ENCODE results near the gene ACOT2. TPM values are rescaled to one million over a fixed set of nuclear protein-coding genes. Genes with fewer than 3 reads are reported as not detected.
A peak's percentile ranks its signal among the peaks of the same experiment; 100 is the strongest.
"Not testable (repeated sequence)": the region's sequence is repeated elsewhere in the genome, so short reads cannot be mapped to it uniquely, and the experiment has no call there.

ACOT2 gene, protein sequence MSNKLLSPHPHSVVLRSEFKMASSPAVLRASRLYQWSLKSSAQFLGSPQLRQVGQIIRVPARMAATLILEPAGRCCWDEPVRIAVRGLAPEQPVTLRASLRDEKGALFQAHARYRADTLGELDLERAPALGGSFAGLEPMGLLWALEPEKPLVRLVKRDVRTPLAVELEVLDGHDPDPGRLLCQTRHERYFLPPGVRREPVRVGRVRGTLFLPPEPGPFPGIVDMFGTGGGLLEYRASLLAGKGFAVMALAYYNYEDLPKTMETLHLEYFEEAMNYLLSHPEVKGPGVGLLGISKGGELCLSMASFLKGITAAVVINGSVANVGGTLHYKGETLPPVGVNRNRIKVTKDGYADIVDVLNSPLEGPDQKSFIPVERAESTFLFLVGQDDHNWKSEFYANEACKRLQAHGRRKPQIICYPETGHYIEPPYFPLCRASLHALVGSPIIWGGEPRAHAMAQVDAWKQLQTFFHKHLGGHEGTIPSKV
- total RNA-seq, result 1 to 10 TPM; 5.3 to 7.9 TPM

DNA sequence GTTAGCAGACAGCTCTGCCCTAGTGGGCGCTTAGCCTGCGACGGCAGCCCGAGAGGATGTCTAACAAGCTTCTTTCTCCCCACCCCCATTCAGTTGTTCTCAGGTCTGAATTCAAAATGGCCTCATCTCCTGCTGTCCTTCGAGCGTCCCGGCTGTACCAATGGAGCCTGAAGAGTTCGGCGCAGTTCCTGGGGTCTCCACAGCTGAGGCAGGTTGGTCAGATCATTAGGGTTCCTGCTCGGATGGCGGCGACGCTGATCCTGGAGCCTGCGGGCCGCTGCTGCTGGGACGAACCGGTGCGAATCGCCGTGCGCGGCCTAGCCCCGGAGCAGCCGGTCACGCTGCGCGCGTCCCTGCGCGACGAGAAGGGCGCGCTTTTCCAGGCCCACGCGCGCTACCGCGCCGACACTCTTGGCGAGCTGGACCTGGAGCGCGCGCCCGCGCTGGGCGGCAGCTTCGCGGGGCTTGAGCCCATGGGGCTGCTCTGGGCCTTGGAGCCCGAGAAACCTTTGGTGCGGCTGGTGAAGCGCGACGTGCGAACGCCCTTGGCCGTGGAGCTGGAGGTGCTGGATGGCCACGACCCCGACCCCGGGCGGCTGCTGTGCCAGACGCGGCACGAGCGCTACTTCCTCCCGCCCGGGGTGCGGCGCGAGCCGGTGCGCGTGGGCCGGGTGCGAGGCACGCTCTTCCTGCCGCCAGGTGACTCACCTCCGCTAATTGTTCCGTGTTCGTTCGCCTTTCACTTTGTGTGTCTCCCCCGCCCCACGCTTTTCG, at the start of gene ACOT2:
Gene ACOT2, plus strand, starts transcription at position 29 of the 774 bp plus-strand sequence. Its CDS starts 28 bp downstream, at position 57.
- peak; percentile 78 to 86 for DNase-seq (ENCODE audit: low spot score in 2 of 2)
- Mint-ChIP-seq H3K27ac (peak within 1 kb of the TSS; percentile 96 to 98), H3K36me3 (peaks cover 29 to 37% of the 10 kb centered on the region in 2 donors)
- not testable (repeated sequence) for H3K9me3 Mint-ChIP-seq
- peak; percentile 76 to 81 for ATAC-seq

DNA sequence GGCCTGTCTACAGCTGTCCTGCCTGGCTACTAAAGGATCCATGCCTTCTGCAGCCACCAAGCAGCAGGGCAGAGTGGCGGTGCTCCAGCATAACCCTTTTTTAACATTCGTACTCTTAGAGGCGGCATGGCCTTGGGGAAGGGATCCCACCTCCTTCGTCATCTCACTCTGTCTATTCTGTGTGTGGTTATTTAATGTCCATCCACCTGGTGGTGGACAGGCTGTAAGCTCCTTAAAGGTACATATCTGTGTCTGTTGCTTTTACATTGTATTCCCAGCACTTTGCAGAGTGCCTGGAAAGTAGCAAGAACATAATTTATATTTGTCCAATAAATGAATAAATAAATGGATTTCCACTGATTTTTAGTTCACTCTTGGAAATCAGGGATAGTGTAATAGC, 47.8 kb upstream of the ACOT2 start:
- no peaks in the 10 kb centered on the region for H3K36me3 Mint-ChIP-seq
- ATAC-seq, result no peak
- H3K9me3 Mint-ChIP-seq, result no peaks in the 10 kb centered on the region
- DNase-seq (ENCODE audit: low spot score in 2 of 2), result no peak
- no peak overlapping the region for H3K27ac Mint-ChIP-seq

DNA sequence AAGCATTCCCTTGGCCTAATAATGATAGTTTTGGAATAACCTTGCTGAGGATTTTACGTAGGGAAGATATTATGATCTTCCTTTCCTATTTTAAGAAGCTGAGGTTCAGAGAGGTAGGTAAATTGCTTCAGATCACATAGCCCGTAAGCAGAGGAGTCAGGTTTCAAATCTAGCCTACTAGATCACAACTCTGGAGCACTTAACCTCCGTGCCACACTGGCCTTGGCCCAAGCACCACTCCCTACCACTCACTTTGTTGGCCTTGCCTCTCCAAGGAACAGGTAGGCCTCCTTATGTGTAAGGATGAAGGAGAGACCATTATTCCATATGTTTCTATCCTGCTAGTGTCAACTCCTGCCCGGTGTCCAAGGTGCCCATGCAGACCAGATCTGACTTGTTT, 44.5 kb upstream of the ACOT2 start:
- ATAC-seq (no peak), DNase-seq (ENCODE audit: low spot score in 2 of 2) (no peak)
- no peak overlapping the region for H3K27ac Mint-ChIP-seq
- no peaks in the 10 kb centered on the region for H3K36me3 Mint-ChIP-seq
- H3K9me3 Mint-ChIP-seq, result no peaks in the 10 kb centered on the region

DNA sequence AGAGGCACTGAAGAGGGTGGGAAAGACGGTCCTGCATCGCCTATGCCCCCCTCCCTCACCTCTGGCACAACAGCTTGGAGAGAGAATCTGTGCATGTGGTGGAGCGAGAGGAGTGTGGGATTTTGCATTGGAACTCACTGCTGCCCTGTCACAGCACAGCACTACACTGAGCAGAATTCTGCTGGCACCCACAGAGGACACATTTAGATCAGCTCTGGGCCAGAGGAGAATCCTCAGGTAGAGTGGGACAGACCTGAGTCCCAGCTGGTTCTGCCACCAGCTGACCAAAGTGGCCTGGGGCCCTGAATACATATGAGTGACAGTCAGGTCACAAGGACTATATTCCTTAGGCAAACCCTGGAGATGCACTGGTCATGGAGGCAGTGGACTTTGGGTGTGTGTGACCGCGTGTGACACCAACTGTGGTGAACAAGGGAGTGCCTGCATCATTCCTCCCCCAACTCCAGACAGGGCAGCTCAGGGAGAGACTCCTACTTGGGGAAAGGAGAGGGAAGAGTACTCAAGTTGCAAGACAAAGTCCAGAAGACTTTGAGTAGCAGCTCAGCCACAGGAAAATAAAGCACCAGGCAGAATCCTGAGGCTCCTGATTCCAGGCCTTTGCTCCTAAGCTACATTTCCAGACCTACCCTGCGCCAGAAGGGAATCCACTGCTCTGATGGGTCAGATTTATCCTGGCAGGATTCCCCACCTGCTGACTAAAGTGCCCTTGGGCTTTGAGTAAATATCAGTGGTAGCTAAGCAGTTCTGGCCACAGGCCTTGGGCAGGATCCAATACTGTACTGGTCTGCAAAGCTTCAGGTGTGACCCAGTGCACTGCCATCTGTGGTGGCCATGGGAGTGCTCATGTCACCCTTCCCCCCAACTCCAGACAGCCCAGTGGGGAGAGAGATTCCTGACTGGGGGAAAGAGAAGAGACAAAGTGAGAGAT, 42.7 kb upstream of the ACOT2 start:
- Mint-ChIP-seq H3K9me3 (no peaks in the 10 kb centered on the region), H3K27ac (peak overlapping the region in 1 of 2 donors; percentile 9), H3K36me3 (no peaks in the 10 kb centered on the region)
- DNase-seq (ENCODE audit: low spot score in 2 of 2) (no peak), ATAC-seq (no peak)

DNA sequence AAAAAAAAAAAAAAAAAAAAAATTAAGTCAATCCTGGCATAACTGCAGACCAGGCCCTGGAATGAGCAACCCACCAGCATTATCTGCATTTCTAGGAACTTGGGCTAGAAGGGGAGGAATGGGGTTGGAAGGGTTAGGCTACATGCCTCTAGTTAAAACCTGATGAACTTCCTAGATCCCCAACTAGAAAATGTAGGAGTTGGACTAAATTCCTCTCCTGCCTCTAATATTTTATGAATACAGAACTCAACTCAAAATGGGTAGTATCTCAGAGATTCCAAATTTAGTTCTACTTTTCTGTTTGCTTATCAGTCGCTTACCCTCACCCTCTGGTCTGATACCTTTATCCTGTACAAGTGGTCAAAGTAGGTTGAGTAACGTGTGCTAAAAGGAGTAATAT, 39.7 kb upstream of the ACOT2 start:
- not testable (repeated sequence) for H3K27ac Mint-ChIP-seq; H3K36me3 Mint-ChIP-seq; H3K9me3 Mint-ChIP-seq; ATAC-seq; DNase-seq (ENCODE audit: low spot score in 2 of 2)

DNA sequence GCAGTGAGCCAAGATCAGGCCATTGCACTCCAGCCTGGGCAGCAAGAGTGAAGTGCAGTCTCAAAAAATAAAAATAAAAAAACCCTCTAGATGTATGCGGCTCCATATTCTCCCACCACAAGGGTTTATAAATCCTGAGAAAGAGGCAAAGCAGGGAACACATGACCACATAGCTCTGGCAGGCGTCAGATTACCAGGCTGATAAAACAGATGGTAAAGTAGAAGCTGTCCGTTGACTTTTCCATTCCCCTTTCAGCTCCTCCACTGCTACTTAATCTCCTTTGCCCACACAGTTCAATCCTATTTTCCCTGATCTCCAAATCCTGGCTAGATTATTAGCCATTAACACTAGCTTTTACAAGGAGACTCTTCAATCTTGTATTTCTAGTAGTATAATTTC, 37.0 kb upstream of the ACOT2 start:
- H3K36me3 Mint-ChIP-seq; H3K9me3 Mint-ChIP-seq; ATAC-seq; DNase-seq (ENCODE audit: low spot score in 2 of 2); H3K27ac Mint-ChIP-seq: not testable (repeated sequence)

DNA sequence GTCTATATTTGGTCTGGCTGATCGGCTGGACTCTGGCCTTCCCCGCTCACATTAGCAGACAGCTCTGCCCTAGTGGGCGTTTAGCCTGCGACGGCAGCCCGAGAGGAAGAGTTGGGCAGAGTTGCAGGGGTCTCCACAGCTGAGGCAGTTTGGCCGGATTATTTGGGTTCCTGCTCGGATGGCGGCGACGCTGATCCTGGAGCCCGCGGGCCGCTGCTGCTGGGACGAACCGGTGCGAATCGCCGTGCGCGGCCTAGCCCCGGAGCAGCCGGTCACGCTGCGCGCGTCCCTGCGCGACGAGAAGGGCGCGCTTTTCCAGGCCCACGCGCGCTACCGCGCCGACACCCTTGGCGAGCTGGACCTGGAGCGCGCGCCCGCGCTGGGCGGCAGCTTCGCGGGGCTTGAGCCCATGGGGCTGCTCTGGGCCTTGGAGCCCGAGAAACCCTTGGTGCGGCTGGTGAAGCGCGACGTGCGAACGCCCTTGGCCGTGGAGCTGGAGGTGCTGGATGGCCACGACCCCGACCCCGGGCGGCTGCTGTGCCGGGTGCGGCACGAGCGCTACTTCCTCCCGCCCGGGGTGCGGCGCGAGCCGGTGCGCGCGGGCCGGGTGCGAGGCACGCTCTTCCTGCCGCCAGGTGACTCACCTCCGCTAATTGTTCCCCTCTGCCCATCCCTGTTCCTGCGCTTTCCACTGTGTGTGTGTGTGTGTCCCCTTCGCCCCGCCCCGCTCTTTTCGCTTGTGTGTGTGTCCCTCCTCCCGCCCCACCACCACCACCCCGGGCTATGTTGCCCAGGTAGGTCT, 31.6 kb upstream of the ACOT2 start:
- not testable (repeated sequence) for H3K9me3 Mint-ChIP-seq, H3K36me3 Mint-ChIP-seq
- DNase-seq (ENCODE audit: low spot score in 2 of 2) (peak in 1 of 2 donors; percentile 22), ATAC-seq (peak; percentile 40 to 53)
- peak overlapping the region in 1 of 2 donors; percentile 44 for H3K27ac Mint-ChIP-seq

DNA sequence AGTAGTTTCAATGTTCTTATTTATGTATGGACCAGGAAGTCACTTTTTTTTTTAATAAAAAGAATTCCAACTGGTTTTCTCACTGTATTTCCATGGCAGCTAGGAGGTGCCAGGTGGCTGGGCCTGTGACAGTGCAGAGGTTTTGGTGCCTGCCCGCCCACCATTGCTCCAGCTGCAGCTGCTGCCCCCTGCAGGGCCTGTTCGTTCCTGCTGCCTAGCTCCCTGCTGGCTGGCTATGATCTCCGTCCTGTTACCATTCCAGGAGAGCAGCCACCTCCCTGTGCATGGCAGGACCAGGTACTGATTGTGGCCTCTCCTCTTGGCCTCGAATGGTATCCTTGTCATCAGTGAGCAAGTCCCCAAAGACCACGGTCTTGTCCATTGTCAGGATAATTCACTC, 30.0 kb upstream of the ACOT2 start:
- peak in 1 of 2 donors; percentile 67 for DNase-seq (ENCODE audit: low spot score in 2 of 2)
- H3K27ac Mint-ChIP-seq, H3K9me3 Mint-ChIP-seq, H3K36me3 Mint-ChIP-seq: not testable (repeated sequence)
- peak; percentile 96 to 98 for ATAC-seq

DNA sequence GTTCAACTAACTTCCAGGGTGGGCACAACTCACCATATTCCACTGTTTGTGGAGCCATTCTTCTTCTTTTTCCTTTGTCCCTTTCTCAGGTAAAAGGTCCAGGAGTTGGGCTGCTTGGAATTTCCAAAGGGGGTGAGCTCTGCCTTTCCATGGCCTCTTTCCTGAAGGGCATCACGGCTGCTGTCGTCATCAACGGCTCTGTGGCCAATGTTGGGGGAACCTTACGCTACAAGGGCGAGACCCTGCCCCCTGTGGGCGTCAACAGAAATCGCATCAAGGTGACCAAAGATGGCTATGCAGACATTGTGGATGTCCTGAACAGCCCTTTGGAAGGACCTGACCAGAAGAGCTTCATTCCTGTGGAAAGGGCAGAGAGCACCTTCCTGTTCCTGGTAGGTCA, 26.1 kb upstream of the ACOT2 start:
- not testable (repeated sequence) for H3K27ac Mint-ChIP-seq; DNase-seq (ENCODE audit: low spot score in 2 of 2); ATAC-seq; H3K9me3 Mint-ChIP-seq; H3K36me3 Mint-ChIP-seq

DNA sequence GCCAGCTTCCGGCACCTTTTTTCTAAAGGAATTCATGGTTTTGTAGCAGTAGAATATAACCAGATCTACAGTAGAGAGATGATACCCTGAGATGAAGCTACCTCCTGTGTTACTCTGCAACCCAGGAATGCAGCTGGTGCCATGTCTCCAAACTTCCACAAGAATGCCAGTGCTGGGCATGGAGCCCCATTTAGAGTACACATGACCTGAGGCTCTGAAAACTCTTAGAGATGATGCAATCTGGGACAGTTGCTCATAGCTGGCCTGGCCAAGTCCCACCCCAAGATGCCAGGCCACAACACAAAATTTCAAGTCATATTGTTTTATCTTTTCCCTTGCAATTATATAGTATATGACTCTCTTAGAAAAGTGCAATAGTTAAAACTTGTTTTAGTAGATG, 23.7 kb upstream of the ACOT2 start:
- H3K27ac Mint-ChIP-seq; DNase-seq (ENCODE audit: low spot score in 2 of 2); ATAC-seq; H3K36me3 Mint-ChIP-seq; H3K9me3 Mint-ChIP-seq: not testable (repeated sequence)

DNA sequence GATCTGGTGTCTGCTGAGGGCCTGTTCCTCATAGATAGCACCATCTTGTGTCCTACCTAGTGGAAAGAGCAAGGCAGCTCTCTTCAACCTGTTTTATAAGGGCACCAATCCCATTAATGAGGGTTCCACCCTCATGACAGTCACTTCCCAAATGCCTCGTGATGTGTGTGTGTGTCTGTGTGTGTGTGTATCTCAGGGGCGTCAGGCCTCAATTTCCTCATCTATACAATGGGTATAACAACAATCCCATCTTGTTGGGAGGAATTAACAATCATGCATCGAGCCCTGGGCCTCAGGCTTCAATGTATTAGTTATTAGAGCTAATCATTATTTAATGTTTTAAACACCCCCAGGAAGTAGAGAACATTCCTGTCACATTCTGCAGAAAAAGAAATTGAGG, 19.9 kb upstream of the ACOT2 start:
- DNase-seq (ENCODE audit: low spot score in 2 of 2); ATAC-seq; H3K27ac Mint-ChIP-seq; H3K9me3 Mint-ChIP-seq; H3K36me3 Mint-ChIP-seq: not testable (repeated sequence)

DNA sequence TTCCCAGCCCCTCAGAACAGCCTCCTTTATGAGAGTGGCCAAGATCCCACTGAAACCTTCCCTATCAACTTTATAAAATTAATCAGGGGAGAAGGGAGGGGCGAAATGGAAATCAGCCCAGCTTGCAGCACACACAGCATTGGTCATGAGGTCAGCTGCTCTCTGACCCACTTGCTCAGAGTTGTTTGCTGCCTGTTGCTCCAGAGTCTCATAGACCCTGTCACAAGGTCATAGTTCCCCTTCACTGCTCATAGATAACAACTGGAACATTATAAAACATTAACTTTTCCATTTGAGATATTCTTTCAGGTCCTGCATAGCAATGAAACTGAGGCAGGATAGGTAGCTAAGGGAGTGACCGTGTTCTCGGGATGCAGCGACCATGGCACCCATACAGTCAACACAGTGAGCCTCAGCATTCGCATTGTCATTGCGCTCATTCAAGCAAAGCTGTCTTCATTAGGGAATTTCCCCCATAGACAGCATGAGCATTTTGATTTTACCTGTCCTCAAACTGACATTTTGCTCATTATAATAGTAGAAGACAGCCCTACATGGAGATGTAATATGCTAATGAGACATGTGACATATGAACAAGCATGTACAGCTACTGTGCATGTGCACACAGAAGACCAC, 19.0 kb upstream of the ACOT2 start:
- H3K27ac Mint-ChIP-seq; ATAC-seq; H3K36me3 Mint-ChIP-seq; H3K9me3 Mint-ChIP-seq; DNase-seq (ENCODE audit: low spot score in 2 of 2): not testable (repeated sequence)

DNA sequence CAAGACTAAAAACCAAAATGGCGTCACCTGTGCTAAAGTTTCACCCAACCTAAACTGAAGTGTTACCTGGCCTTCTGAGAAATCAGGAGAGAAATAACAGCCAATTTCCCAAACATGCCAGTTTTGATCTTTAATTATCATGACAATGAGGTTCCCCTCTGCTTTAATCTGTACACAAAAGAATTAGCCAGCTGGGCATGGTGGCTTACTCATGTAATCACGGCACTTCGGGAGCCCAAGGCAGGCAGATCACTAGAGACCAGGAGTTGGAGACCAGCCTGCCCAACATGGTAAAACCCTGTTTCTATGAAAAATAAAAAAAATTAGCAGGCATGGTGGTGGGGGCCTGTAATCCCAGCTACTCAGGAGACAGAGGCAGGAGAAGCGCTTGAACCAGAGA, 15.2 kb upstream of the ACOT2 start:
- ATAC-seq (no peak), DNase-seq (ENCODE audit: low spot score in 2 of 2) (no peak)
- H3K27ac Mint-ChIP-seq, result no peak overlapping the region
- H3K9me3 Mint-ChIP-seq, result no peaks in the 10 kb centered on the region
- no peaks in the 10 kb centered on the region for H3K36me3 Mint-ChIP-seq

DNA sequence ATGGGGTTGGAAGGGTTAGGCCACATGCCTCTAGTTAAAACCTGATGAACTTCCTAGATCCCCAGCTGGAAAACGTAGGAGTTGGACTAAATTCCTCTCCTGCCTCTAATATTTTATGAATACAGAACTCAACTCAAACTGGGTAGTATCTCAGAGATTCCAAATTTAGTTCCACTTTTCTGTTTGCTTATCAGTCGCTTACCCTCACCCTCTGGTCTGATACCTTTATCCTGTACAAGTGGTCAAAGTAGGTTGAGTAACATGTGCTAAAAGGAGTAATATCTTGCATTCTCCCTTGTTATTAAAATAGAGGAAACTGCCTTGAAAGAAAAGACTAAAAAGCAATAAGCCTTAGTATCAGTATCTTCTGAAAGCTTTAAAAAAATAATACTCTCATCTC, 11.8 kb upstream of the ACOT2 start:
- not testable (repeated sequence) for H3K9me3 Mint-ChIP-seq; ATAC-seq; DNase-seq (ENCODE audit: low spot score in 2 of 2); H3K27ac Mint-ChIP-seq; H3K36me3 Mint-ChIP-seq

DNA sequence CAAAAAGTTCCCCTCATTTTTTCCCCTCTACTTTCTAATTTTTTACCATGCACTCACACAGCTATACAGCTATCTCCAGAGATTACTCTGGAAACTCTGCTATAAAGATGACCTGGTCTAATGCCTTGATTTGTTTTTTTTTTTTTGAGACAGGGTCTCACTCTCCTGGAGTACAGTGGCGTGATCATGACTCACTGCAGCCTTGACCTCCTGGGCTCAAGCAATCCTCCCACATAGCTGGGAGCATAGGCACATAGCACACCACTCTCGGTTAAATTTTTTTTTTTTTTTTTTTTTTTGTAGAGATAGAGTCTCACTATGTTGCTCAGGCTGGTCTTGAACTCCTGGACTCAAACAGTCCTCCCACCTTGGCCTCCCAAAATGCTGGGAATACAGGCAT, 10.8 kb upstream of the ACOT2 start:
- H3K9me3 Mint-ChIP-seq; ATAC-seq; DNase-seq (ENCODE audit: low spot score in 2 of 2); H3K36me3 Mint-ChIP-seq; H3K27ac Mint-ChIP-seq: not testable (repeated sequence)
